HepG2 (cell line): ENCODE measurements around the gene STX1B.

ENCODE experiments used
- RAD21 ChIP-seq: fragments of 450-650 bp; formaldehyde crosslinking; IDR thresholded peaks from 2 replicates; pipeline ENCODE4 v1.5.0; 2020; ENCODE audit warnings: mild to moderate bottlenecking
- SETDB1 ChIP-seq: sonication (generic); formaldehyde crosslinking; IDR thresholded peaks from 2 replicates; pipeline ENCODE4 v1.5.1; 2020; ENCODE audit warnings: missing genetic modification reagents, mild to moderate bottlenecking, borderline replicate concordance
- ZKSCAN8 ChIP-seq: IDR thresholded peaks from 2 replicates; pipeline ENCODE4 v1.6.1; 2016; ENCODE audit warnings: borderline replicate concordance, missing genetic modification reagents, missing compliant biosample characterization
- ZNF326 ChIP-seq: sonication (generic); formaldehyde crosslinking; IDR thresholded peaks from 2 replicates; pipeline ENCODE4 v1.4.0; 2020; ENCODE audit warnings: missing genetic modification reagents, borderline replicate concordance
- ZNF616 ChIP-seq: sonication (generic); formaldehyde crosslinking; IDR thresholded peaks from 2 replicates; pipeline ENCODE4 v1.5.0; 2020; ENCODE audit warnings: low read depth, mild to moderate bottlenecking, missing genetic modification reagents
- ZNF737 ChIP-seq: sonication (generic); formaldehyde crosslinking; IDR thresholded peaks from 2 replicates; pipeline ENCODE4 v1.5.0; 2020; ENCODE audit warnings: missing genetic modification reagents, mild to moderate bottlenecking, borderline replicate concordance
- TF ChIP-seq, protein P1 (sequence below): IDR thresholded peaks from 2 replicates; pipeline ENCODE4 v1.6.1; 2016; ENCODE audit warnings: low read depth
- TF ChIP-seq, protein P2 (sequence below): sonication (generic); formaldehyde crosslinking; IDR thresholded peaks from 2 replicates; pipeline ENCODE4 v1.5.0; 2020; ENCODE audit warnings: mild to moderate bottlenecking, missing genetic modification reagents, moderate library complexity
- TF ChIP-seq, protein P3 (sequence below): sonication (generic); formaldehyde crosslinking; conservative IDR thresholded peaks from 2 replicates; pipeline ENCODE4 v1.4.0; 2020; ENCODE audit warnings: missing genetic modification reagents

DNA sequence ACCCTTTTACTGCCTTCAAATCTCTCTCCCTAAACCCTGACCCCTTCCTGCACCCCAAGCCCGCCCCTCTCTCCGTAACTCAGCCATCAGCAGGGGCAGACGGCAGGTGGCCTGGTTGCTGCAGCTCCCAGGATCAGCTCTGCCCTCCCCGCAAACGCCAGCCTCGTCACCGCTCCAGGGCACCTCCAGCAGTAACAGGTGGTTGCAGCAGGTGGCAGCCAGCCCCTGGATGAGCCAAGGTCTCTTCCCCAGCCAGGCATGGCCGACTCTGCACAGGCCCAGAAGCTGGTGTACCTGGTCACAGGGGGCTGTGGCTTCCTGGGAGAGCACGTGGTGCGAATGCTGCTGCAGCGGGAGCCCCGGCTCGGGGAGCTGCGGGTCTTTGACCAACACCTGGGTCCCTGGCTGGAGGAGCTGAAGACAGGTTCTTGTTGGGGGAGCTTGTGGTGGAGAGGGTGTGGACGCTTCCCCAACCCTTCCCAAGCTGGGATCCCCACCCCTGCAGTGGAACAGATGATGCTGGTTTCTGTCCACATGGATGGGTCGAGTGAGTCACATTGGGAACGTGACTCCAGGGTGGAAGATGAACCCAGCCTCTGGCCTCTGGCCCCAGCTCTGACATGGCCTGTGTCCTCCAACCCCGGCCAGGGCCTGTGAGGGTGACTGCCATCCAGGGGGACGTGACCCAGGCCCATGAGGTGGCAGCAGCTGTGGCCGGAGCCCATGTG lies 24.9 kb downstream of the STX1B start:
- TF ChIP-seq, protein P1, sequence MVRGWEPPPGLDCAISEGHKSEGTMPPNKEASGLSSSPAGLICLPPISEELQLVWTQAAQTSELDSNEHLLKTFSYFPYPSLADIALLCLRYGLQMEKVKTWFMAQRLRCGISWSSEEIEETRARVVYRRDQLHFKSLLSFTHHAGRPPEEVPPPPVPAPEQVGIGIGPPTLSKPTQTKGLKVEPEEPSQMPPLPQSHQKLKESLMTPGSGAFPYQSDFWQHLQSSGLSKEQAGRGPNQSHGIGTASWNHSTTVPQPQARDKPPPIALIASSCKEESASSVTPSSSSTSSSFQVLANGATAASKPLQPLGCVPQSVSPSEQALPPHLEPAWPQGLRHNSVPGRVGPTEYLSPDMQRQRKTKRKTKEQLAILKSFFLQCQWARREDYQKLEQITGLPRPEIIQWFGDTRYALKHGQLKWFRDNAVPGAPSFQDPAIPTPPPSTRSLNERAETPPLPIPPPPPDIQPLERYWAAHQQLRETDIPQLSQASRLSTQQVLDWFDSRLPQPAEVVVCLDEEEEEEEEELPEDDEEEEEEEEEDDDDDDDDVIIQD: 0 out of 2 replicates have a peak, but pooled peaks have one; percentile 32
- TF ChIP-seq ZKSCAN8 (CRISPR knock-in tag): no peak
- TF ChIP-seq, protein P2, sequence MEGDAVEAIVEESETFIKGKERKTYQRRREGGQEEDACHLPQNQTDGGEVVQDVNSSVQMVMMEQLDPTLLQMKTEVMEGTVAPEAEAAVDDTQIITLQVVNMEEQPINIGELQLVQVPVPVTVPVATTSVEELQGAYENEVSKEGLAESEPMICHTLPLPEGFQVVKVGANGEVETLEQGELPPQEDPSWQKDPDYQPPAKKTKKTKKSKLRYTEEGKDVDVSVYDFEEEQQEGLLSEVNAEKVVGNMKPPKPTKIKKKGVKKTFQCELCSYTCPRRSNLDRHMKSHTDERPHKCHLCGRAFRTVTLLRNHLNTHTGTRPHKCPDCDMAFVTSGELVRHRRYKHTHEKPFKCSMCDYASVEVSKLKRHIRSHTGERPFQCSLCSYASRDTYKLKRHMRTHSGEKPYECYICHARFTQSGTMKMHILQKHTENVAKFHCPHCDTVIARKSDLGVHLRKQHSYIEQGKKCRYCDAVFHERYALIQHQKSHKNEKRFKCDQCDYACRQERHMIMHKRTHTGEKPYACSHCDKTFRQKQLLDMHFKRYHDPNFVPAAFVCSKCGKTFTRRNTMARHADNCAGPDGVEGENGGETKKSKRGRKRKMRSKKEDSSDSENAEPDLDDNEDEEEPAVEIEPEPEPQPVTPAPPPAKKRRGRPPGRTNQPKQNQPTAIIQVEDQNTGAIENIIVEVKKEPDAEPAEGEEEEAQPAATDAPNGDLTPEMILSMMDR (CRISPR knock-in tag): peak; percentile 95
- TF ChIP-seq ZNF326: no peak
- TF ChIP-seq SETDB1 (CRISPR knock-in tag): no peak
- peak; percentile 52; the same call in 1 of the 2 replicates for TF ChIP-seq ZNF737 (CRISPR knock-in tag)
- TF ChIP-seq ZNF616 (CRISPR knock-in tag): peak; percentile 65; the same call in 1 of the 2 replicates
- TF ChIP-seq, protein P3, sequence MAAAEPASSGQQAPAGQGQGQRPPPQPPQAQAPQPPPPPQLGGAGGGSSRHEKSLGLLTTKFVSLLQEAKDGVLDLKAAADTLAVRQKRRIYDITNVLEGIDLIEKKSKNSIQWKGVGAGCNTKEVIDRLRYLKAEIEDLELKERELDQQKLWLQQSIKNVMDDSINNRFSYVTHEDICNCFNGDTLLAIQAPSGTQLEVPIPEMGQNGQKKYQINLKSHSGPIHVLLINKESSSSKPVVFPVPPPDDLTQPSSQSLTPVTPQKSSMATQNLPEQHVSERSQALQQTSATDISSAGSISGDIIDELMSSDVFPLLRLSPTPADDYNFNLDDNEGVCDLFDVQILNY (CRISPR knock-in tag): no peak
- peak; percentile 99 for TF ChIP-seq RAD21 (CRISPR knock-in tag)
